ENCODE measurements around the gene ESRRG. TPM values are rescaled to one million over a fixed set of nuclear protein-coding genes. Genes with fewer than 3 reads are reported as not detected.

The ESRRG gene
- total and polyA plus RNA-seq, 2 of the 8 experiments (the other 6 are each of a cell fraction or from before 2014, with no cell fraction given), result 0.59 to 1.4 TPM

GRCh38 chr1:216612291-216612690, 110.9 kb downstream of the ESRRG start:
- no peaks in the 10 kb centered on the region for H3K4me1 ChIP-seq (replicated peaks in 1 of 4; ENCODE audit: control insufficient read depth in 3 of 4, insufficient read depth in 4 of 4, low read length in 3 of 4)
- H3K23ac ChIP-seq (ENCODE audit: insufficient read length), result no peak overlapping the region
- no peak overlapping the region for H2BK12ac ChIP-seq (ENCODE audit: low read depth, low read length)

More at GRCh38 chr1:216612291-216612690, 110.9 kb downstream of the ESRRG start:
- no peak overlapping the region for H3K27ac ChIP-seq (ENCODE audit: low read depth, low read length)
- POLR2A ChIA-PET (ENCODE audit: partially characterized antibody), result no interaction called here
- H4K91ac ChIP-seq (replicated peaks; ENCODE audit: insufficient read length, low read length), result no peak overlapping the region
- no peak overlapping the region for H3K14ac ChIP-seq (ENCODE audit: insufficient read length)
- no peak overlapping the region for H2AK5ac ChIP-seq (ENCODE audit: low read depth, low read length)
- H3K23me2 ChIP-seq (ENCODE audit: low read depth, low read length), result no peaks in the 10 kb centered on the region
- DNase-seq (ENCODE audit: low read depth in 1 of 2, low spot score in 2 of 2) (no peak), FAIRE-seq (no peak)
- no peak overlapping the region for H4K8ac ChIP-seq (ENCODE audit: extremely low read depth, insufficient read depth, low read length)
- H3K56ac ChIP-seq (replicated peaks; ENCODE audit: insufficient read length, low read depth, low read length), result no peak overlapping the region
- H3K9me3 ChIP-seq (ENCODE audit: insufficient read depth in 2 of 2, low read depth in 1 of 2, low read length in 1 of 2), result no peaks in the 10 kb centered on the region
- no peak overlapping the region for H2BK120ac ChIP-seq (replicated peaks; ENCODE audit: low read depth, low read length)
- H3K4ac ChIP-seq (replicated peaks; ENCODE audit: insufficient read length, low read depth, low read length), result no peak overlapping the region
- no peak overlapping the region for H3K4me2 ChIP-seq (ENCODE audit: insufficient read depth in 1 of 2, low read depth in 2 of 2, low read length in 2 of 2)
- H2BK5ac ChIP-seq (ENCODE audit: low read depth, low read length), result no peak overlapping the region
- no peaks in the 10 kb centered on the region for H3K79me2 ChIP-seq (ENCODE audit: control insufficient read depth in 1 of 2, insufficient read depth in 2 of 2, low read length in 2 of 2)
- H3K27me3 ChIP-seq (replicated peaks in 1 of 4; ENCODE audit: control insufficient read depth in 3 of 4, extremely low read depth in 1 of 4, insufficient read depth in 3 of 4, low read length in 3 of 4), result no peaks in the 10 kb centered on the region
- no peak overlapping the region for H2BK15ac ChIP-seq (ENCODE audit: low read length)
- no peak overlapping the region for H3K18ac ChIP-seq (ENCODE audit: extremely low read depth, low read length)
- H4K20me1 ChIP-seq (replicated peaks in 1 of 2; ENCODE audit: control insufficient read depth in 1 of 2, insufficient read depth in 2 of 2, low read length in 2 of 2), result no peaks in the 10 kb centered on the region
- no peaks in the 10 kb centered on the region for H3K79me1 ChIP-seq (ENCODE audit: low read depth, low read length)
- H2BK20ac ChIP-seq (ENCODE audit: low read length), result no peak overlapping the region
- CTCF ChIA-PET (ENCODE audit: partially characterized antibody), result no interaction called here
- TF ChIP-seq POLR2AphosphoS5 (IDR thresholded peaks at IDR 0.05; ENCODE audit: low read depth, low read length) (no peak), HDAC6 (IDR thresholded peaks at IDR 0.05; ENCODE audit: low read depth, low read length) (no peak), BRCA1 (IDR thresholded peaks at IDR 0.05; ENCODE audit: low read depth, low read length) (no peak), HDAC2 (IDR thresholded peaks at IDR 0.05; ENCODE audit: borderline replicate concordance in 1 of 2, low read depth in 2 of 2, low read length in 2 of 2) (no peak), RNF2 (IDR thresholded peaks at IDR 0.05; ENCODE audit: borderline replicate concordance, low read depth, low read length, missing control alignments, poor library complexity, severe bottlenecking) (no peak), SP2 (IDR thresholded peaks at IDR 0.05; ENCODE audit: low read length) (no peak), KDM1A (IDR thresholded peaks at IDR 0.05; ENCODE audit: borderline replicate concordance, low read length) (no peak), GTF2F1 (IDR thresholded peaks at IDR 0.05; ENCODE audit: borderline replicate concordance, low read depth, low read length) (no peak), KDM4A (IDR thresholded peaks at IDR 0.05; ENCODE audit: low read depth, low read length, severe bottlenecking) (no peak), CBX5 (IDR thresholded peaks at IDR 0.05; ENCODE audit: low read depth, low read length) (no peak), SP4 (IDR thresholded peaks at IDR 0.05; ENCODE audit: low read length) (no peak), BACH1 (IDR thresholded peaks at IDR 0.05; ENCODE audit: low read length) (no peak), NRF1 (IDR thresholded peaks at IDR 0.05; ENCODE audit: low read depth, low read length) (no peak)
- H3K9ac ChIP-seq (replicated peaks in 1 of 4; ENCODE audit: extremely low read depth in 1 of 4, low read depth in 3 of 4, low read length in 3 of 4), result no peak overlapping the region
- H3K4me3 ChIP-seq (ENCODE audit: extremely low read depth in 1 of 4, insufficient read depth in 2 of 4, low read depth in 3 of 4, low read length in 4 of 4), result no peak overlapping the region
- WGBS, 2 experiments (ENCODE audit: extremely low coverage in 1 of 2, insufficient coverage in 1 of 2, insufficient read length in 1 of 2, insufficient replicate concordance in 2 of 2, low coverage in 1 of 2, low lambda C conversion rate in 2 of 2, missing lambda C conversion rate in 1 of 2), result 90% methylated on average over 2 of the region's 2 CpGs; no CpG with 5 or more reads in 1 of the 2 experiments
- H4K5ac ChIP-seq (ENCODE audit: insufficient read length, low read depth, low read length), result no peak overlapping the region
- no peaks in the 10 kb centered on the region for H3K36me3 ChIP-seq (ENCODE audit: control insufficient read depth in 2 of 4, insufficient read depth in 4 of 4, low read length in 3 of 4)
- H2AFZ ChIP-seq (ENCODE audit: low read length), result no peak overlapping the region

Data from H1 (cell line).